ENCODE measurements around the gene CHN1.

The CHN1 gene

DNA sequence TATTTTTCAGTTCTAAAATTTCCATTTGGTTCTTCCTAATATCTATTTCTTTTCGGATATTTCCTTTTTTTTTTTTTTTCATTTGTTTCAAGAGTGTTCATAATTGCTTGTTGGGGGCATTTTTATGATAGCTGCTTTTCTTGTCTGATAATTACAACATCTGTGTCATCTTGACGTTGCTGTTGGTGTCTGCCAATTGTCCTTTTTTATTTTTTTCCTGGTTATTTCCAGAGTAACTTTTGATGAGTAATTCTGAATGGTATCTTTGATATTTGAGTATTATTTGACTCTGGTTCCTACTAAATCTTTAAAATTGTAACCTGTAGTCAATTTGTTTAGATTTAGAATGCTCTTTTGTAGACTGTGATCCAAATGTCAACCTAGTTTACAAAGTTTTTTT, 189.7 kb downstream of the CHN1 start:
- DNase-seq, result no peak

DNA sequence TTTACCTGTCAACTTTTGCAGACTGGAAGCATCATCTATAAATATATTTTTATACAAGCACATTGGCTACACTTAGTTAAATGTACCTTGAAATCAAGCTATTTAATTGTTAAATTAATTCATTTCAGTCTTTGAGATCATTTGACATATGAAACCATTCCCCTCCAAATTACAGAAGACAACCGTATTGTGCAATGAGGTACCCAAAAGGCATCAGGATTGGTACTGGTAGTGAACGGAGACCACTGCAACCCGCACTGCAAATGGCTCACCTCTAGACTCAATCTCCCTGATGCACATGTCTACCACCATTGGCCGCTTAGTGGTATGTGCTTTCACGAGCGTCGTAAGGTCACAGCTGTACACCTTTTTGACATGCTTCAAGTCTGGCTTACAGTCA, 193.1 kb downstream of the CHN1 start:
- DNase-seq, result no peak

DNA sequence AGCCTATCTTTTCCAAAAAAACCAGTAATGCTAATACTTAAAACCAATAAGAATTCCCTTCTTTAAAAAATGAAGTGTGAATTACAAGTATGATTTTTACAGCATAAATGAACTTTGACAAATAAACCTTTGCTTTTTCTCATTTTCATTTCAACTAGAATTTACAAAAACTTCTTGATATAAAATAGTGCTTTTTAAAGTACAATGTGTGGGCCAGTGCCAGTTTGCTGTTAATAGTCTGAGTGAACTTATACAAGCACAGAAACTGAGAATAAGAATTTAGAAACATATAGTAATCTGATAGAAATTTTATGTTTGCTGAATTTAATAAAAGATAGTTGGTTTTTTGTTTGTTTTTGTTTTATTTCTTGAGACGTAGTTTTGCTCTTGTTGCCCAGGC, 197.2 kb downstream of the CHN1 start:
- no peak for DNase-seq

DNA sequence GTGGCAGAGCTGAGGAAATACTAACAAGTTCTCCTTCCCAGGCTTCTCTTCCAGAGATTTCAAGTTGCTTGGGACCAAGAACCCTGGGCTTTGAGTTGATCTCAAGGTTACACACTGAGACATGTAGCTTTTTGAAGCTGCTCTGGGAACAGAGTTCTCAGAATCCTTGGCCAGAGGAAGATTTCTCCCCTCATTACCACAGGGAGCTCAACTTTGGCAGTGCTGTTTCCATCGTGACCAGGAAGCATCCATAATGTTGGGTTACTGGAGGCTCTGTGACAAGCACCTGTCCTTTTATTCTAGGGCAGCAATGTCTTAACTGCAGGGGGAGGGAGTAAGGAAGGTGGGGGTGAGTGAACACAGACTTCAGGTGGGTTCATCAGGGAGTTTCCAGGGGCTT, 199.4 kb downstream of the CHN1 start:
- no peak for DNase-seq

DNA sequence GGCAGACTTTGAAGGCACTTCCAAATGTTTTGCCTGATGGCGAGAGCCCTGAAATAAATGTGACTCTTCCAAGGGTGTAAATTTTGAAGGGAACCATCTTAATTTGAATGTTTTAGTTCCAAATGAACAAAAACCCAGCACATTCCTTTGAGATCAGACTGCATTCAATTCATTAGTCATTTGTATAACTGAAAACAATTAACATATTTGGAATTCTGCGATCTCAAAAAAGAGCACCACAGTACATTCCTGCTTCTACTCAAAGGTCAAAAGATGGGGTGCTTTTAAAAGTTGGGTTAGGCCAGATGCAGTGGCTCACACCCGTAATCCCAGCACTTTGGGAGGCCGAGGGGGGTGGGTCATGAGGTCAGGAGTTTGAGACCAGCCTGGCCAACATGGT, 202.7 kb downstream of the CHN1 start:
- no peak for DNase-seq

DNA sequence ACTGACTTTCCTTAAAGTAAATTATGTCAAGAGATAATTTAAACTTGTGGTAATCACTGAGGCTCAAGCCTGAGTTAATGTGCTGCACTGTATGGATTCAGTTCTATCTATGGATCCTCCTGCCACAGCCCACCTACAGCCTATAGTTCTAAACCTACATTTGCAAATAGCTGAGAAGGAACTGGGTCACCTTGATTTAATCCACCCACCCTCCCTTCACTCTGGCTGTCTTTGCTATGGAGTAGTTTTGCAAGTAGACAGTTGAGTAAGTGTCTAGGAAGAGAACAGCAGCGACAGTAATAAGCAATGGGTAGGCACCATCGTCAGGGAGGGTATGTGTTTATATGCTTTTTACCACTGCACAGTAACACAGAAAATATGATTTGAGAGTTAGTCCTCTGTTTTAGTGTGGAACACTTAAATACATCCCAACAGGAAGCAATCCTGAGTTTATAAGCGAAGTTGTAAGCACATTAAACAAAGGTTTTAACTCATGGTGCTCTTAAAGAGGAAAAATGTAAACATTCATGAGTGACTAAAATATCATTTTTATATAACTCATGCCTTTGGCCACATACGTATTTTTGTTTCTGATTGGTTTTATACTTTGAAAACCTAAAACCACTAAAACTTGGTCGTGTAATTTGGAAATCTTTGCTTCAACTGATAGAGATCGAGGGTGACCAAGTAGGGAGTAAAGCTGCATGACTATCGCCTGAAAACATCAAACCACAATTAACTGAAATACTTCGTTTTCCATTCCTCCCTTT, 204.6 kb downstream of the CHN1 start:
- no peak for DNase-seq

DNA sequence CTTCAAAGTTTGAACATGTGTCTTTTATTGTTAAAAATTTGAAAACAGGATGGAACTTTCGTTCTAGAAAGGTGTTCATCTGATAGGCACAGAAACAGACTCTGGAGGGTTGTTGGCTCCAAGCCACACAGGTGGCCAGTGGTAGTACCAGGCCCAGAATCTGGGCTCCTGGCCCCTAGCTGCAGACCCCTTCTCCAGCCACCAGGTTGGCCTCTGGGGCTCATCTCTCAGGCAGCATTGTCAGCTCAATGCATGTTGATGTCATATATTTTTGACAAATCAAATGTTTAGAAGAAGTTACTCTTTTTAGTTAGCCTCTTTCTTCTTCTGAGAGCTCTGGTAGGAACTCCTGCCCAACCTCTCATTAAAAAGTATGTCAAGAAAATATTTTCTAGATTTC, 206.4 kb downstream of the CHN1 start:
- no peak for DNase-seq

DNA sequence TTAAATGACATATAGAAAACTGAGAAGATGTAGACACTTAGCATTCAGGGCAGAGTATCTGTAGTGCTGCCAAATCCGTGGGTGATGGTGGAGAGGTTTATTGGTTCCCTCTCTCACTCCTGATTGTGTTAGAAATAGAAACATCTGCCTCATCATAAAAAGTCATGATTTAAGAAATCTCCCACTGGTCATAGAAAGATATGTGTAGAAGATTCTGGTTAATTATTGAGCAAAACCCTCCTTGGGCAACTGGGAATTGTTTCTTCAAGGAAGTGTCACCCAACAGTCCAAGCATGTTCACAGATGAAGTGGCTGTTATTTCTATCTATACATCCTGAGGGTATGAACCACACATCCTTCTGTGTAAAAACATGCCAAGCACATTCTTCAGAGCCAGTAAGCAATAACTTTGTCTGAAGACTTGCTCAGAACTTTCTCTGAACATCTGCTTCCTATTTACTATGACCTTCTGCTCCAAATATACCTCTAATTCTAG, 207.4 kb downstream of the CHN1 start:
- no peak for DNase-seq

DNA sequence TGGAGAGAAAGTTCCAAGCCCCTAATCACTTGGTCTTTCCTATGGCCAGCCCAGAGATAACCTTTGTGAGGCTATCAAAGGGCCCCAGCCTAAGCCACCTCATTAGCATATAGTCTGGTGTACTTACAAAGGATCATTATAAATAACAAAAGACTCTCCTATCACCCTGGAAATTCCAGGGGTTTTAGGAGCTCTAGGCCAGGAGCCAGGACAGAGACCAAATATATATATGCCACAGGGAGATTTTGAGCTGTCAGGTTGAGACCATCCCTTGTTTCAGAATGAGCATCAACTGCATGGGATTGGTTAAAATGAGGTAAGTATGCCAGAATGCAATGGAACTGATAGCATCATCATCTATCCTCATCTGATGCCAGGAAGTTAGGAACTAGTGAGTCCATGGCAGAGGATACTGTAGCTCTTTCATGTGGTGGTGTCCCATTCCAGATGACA, 208.8 kb downstream of the CHN1 start:
- DNase-seq, result peak; percentile 30

DNA sequence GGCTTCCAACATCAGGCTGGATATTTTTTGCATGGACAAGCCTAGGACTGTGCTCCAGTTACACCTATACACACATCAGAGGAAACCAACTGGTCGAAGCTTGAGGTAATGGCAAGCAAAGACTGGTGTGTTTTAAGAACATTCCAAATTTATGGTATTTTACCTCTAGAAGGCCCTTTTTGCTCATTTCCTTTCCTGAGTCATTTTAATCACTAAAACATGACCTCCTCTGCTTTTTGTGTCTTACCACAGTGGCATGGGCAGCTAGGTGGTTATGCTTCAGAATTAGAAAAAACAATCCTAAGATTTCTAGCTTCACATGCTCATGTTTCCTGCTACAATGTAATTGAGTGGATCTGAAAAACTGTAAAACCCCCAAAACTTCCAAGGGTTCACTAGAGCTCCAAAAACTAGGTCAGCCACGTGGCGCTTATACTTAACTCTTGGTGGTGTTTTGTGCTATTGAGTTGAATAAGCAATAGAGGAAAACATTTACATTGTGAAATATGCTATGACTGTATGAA, 210.3 kb downstream of the CHN1 start:
- DNase-seq, result peak; percentile 67

DNA sequence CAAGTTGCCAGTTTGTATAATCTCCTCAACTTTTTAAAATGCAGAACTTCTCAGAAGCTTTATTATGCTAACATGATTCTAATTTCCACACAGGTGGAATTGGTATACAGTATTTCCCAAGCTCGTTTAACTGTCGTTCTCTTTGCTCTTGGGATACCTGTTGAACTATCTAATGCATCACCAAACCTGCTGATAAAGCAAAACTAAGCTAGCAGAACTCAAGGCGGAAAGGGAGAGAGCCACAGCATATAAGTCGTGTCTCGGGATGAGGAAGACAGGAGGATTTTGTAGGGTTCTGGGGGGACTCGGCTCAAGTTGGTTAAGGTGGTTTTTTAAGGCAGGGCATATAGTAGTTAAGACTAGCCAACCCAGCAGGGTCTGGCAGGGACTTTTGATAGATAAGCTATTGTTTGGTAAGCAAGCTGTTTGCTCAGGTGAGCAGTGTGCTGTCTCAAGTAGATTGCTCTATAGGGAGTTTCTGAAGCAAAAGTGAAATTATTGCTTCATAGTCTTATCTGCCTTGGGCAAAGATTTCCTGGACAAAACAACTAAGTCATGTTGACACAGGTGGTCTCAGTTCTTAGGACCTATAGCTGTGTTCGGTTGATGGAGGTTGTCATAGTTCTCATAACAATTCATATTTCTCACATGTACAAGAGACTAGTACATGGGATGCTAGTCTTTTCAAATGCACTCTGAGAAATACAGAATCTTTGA, 212.7 kb downstream of the CHN1 start:
- no peak for DNase-seq

DNA sequence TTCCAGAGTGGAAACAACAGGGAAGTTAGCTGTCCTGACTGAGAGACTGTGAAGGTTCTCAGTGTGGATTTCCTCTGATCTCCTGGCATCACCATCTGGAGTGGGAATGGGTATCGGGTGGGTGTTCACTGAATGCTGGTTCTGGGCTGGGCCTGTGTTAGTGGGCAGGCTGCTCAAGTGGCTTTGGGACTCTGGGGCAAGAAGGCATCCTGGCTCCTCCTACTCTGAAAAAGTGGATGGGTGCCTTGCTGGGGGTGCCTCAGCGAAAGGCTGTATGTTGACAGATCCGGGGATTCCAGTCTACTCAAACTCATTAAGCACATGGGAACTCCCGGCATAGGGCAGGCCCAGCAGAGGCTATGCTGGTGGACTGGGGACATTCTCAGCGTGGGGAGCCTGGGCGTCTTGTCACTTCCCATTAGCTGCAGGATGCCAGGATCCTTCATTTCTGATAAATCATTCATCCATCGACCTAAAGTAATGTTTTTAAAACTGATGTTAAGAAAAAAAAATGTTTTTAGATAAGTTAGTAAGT, 213.4 kb downstream of the CHN1 start:
- no peak for DNase-seq

DNA sequence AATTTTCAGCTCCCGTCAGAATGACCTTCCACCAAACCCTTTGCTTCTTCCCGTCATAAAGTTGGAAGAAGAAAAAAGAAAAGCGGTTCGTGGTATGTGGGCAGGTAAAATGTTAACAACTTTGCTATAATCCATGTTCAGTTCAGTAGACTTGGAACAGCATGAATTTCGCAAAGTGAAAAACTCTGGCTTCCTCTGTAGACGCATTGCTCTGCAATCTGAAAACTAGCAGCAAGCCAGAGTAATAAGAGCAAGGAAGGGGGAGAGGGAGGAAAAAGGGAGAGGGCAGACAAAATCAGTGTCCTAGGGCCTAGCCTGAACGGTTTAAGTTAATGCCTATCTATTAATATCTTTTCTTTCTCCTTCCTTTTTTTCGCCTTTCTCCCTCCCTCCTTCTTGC, 214.2 kb downstream of the CHN1 start:
- DNase-seq, result no peak

DNA sequence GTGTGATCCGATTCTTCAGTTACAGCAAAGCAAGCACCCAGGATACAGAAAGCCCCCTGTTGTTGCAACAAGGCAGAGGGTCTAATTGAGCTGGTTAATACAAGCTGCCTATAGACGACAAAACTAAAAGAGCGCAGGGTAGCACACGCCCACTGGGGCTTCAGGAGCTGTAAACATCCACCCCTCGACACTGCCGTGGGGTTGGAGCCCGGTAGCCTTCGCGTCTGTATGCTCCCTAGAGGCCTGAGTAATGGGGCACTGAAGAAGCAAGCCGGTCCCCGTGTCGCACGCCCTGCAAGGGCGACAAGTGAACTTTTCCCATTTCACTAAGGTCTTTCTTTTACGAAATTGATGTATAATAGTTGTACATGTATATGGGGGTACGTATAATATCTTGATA, 216.2 kb downstream of the CHN1 start:
- DNase-seq, result no peak

DNA sequence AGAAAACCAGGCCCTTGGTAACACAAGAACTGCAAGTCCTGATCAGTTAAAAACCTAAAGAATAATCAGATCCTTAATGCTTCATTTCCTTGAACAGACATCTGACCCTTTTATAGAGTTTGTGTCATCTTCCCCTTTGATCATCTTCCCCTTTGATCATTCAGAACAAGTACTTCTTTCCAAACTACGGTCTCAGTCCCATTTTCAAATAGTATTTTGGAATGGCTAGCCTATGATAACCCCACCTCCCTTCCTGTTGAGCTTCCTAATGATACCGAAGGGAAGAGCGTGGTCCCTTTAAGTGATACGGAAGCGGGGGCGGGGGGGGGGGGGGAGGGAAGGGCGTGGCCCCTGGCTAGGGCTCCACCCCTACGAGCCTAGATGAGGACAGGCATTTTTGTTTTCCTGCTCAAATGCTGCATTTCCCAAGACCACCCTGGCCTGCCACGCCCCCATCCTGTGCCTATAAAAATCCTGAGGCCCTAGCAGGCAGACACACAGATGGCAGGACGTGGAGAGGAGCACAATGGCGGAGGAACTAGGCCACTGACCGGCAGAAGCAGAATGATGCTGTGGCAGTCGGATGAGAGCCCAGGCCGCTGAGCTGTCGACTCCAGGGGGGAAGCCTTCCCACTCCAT, 216.8 kb downstream of the CHN1 start:
- DNase-seq, result no peak

DNA sequence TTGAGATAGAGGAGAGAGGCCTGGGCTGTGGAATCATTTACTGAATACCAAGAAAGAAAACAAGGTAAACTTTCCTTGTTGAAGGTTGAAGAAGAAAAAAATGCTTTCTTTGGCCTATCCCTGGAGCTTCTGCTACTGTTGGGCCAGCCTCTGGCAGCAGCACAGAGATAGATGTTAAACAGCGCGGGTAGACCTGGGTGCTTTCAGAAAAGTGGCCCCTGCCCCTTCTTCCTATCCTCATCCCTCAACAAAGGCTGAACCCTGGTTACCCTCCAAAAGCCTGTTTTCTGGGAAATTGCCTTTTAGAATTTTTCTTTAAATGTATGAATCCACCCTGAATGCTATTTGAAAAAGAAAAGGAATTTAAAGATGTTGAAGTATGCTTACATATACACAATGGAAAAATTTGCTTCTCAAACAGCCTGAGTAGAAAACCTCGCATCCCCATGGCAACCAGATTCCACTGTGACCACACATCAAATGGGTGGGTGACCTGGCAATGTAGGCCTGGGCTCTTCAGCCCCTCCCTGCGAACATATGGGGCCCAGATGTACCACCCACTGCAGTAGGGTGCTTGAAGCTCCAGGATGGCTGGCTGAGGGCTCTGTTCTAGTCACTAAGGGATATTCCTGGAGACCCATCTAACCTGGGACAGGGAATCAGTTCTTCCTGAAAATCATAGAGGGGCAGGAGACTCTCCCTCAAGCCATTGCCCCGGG, 217.5 kb downstream of the CHN1 start:
- no peak for DNase-seq

DNA sequence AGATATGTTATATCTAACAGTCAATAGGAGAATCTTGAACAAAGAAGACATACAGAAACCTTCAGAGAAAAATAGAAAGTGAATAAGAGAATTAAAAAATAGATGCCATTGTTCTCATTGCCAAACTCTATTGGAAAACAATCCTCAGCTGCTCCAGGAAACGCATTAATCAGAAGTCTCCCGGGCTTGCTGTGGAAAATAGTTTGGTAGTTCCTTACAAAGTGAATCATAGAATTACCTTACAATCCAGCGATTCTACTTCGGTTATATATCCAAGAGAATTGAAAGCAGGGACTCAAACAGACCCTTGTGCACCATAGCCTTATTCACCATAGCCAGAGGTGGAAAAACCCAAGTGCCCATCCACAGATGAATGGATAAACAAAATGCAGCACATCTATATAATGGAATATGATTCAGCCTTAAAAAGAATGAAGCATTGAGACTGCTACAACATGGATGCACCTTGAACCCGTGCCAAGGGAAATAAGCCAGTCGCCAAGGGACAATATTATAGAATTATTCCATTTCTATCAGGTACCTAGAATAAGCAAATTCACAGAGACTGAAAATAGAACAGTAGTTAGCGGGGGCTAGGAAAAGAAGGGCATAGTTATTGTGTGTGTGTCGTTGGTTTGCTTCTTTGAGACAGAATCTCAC, 219.0 kb downstream of the CHN1 start:
- no peak for DNase-seq

DNA sequence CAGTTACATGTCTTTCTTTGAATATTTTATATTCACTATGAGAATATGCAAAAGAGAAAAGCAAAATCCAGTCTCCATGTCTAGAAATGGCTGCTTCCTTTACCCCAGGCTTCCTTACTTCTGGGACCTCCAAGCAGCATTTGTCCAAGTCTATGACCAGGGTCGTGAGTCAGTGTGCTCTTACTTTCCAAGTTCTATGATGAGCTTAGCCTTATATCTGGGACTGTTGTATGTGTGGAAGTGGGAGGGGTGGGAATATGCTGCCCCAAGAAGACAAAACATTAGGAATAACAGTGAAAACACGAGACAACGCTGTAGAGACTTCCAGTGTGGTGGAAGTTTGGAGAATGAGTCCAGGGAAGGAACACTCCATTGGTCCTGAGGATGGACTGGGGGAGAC, 219.7 kb downstream of the CHN1 start:
- no peak for DNase-seq

DNA sequence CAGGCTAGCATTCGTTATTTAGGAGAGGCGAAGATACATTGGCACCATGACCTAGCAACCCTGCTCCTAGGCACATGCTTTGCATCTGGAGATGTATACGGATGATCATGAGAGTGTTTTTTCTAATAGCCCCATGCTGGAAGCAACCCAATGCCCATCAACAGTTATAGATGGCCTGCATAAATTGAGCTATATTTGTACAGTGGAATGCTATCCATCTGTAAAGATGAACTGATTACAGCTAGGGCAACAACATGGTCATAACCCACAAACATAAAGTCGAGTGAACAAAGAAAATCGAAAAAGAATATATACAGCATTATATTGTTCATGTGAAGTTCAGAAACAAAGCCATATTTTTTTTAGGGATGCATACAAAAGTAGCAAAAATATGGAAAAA, 220.3 kb downstream of the CHN1 start:
- no peak for DNase-seq

DNA sequence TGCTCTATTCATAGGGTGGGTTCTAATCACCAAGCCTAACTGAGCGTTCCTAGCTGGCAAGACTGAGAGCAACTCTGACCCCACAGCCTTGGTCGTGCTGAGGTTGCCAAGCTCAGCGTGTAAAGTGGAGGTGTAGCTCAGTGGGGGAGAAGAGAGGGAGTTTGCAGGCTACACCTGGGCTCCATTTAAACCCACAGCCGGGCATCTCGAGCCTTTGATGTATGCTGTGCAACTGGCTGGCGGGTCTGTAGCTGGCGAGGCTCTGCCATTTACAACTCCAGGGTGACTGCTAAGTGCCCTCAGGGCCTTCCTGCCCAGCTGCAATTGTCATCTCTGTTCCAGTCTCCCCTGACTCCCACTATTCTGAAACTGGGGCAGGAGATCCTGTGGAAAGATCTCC, 220.9 kb downstream of the CHN1 start:
- no peak for DNase-seq

DNA sequence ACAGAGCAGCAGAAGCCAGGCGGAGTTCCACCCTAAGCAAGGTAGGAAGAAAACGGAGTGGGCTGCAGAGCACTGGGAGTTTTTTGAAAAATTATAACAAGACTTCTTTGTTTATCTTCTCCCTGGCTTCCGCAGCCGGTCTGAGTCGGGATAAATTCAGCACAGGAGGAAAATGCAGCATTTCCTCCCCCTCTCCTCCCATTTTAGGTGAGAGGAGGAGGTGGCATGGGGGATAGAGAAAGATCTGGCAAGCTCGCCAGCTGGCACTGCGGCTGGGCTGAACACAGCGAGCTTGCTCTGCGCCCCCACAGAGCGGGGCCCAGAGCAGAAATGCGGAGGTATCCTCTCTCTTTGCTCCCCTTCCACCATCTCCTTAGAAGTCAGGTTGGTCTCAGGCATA, 223.2 kb downstream of the CHN1 start:
- DNase-seq, result no peak

DNA sequence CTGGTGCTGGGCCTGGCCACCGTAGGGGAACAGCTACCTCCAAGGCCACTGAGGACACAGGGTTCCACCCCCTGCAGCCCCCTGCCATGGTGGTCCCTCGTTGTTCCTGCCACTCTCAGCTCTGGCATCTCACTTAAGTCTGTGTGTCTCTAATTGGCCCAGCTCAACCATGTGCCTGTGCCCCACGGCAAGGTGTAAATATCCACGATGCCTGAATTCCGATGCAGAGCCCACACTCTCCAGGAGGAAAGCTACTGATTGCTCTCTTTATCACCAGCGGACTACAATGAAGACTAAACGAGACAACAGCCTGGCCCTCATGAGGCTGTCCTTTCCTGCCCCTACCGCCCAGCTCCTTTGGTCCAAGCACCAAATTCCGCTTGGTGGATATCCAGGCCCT, 223.9 kb downstream of the CHN1 start:
- no peak for DNase-seq

Measured in activated CD4-positive, alpha-beta T cell treated with anti-CD3 and anti-CD28 coated beads, Interleukin-10, Interleukin-2, amounts not matched to agents 100 ng/mL and 50 ng/mL, durations not matched to agents 16 hours and 8 hours (primary cell).